Stimulated activated CD4-positive, alpha-beta T cell treated with anti-CD3 and anti-CD28 coated beads, Interleukin-4, amount 100 ng/mL, for 48 hours (primary cell): ENCODE data around the gene ZGLP1.

Experiments used
- DNase-seq, 2 donors: peaks; one replicate each; pipeline ENCODE4 v3.0.0-alpha.2; 2020; ENCODE audit warnings: low read depth in 2 of 2

Gene ZGLP1

GRCh38 chr19:10277795-10278589 lies 31.6 kb downstream of the ZGLP1 start:
- DNase-seq = no peak

- no peak for DNase-seq
Observed at GRCh38 chr19:10274589-10274988, 35.0 kb downstream of the ZGLP1 start.

- no peak for DNase-seq
Observed at GRCh38 chr19:10271543-10272086, 38.0 kb downstream of the ZGLP1 start.

GRCh38 chr19:10270616-10271394 lies 38.8 kb downstream of the ZGLP1 start, which contains the start of gene ICAM1:
Gene ICAM1 (plus strand): TSS chr19:10271120. CDS start chr19:10271160, 40 bp downstream.
- peak; percentile 63 to 77 for DNase-seq

GRCh38 chr19:10270180-10270615 lies 39.4 kb downstream of the ZGLP1 start:
- peak; percentile 61 to 75 for DNase-seq

- peak; percentile 84 to 89 for DNase-seq
Observed at GRCh38 chr19:10269333-10270179, 40.1 kb downstream of the ZGLP1 start.

- no peak for DNase-seq
Observed at GRCh38 chr19:10268071-10268470, 41.5 kb downstream of the ZGLP1 start.

- DNase-seq = no peak
Observed at GRCh38 chr19:10266706-10267105, 42.9 kb downstream of the ZGLP1 start.

GRCh38 chr19:10262771-10263170 lies 46.8 kb downstream of the ZGLP1 start:
- no peak for DNase-seq

- DNase-seq = peak; percentile 55 to 66
Observed at GRCh38 chr19:10260141-10260584, 49.5 kb downstream of the ZGLP1 start.

GRCh38 chr19:10259162-10259905 lies 50.3 kb downstream of the ZGLP1 start:
- DNase-seq = peak; percentile 94 to 96

GRCh38 chr19:10258080-10258710 lies 51.4 kb downstream of the ZGLP1 start:
- DNase-seq = no peak

- no peak for DNase-seq
Observed at GRCh38 chr19:10256970-10257615, 52.5 kb downstream of the ZGLP1 start.

- no peak for DNase-seq
Observed at GRCh38 chr19:10256551-10256950, 53.1 kb downstream of the ZGLP1 start.

GRCh38 chr19:10255358-10255757 lies 54.3 kb downstream of the ZGLP1 start:
- no peak for DNase-seq
